B cell (primary cell): ENCODE results near the gene CAMK2A. TPM values are rescaled to one million over a fixed set of nuclear protein-coding genes. Genes with fewer than 3 reads are reported as not detected.

ENCODE experiments used
- ATAC-seq: fragments of 200-7000 bp; cut with Tn5 transposase; one replicate; pipeline ENCODE4 v1.10.0; 2021; ENCODE audit warnings: low read depth, mild to moderate bottlenecking, moderate number of reproducible peaks, moderate library complexity
- CTCF ChIA-PET: fragments of 350-600 bp; sonication (Branson Sonifier 250); formaldehyde crosslinking; loops from one replicate; lab custom pipeline; 2021; ENCODE audit warnings: antibody characterized with exemption, inconsistent platforms; lab: Charles Lee
- POLR2A ChIA-PET: fragments of 350-600 bp; sonication (Branson Sonifier 250); formaldehyde crosslinking; loops from one replicate; lab custom pipeline; 2021; ENCODE audit warnings: antibody characterized with exemption; lab: Charles Lee
- DNase-seq: peaks from one replicate; pipeline ENCODE4 v3.0.0; 2013
- H2AFZ ChIP-seq: 2 replicates; pipeline ENCODE4 v1.6.1; 2012; ENCODE audit warnings: mild to moderate bottlenecking, low read depth, low read length; ENCODE audit not compliant: insufficient read depth, poor library complexity, severe bottlenecking
- H3K27ac ChIP-seq, 2 donors: 1 replicate in 1 of 2; 2 replicates in 1 of 2; pipeline ENCODE4 v1.5.1; 2012 to 2013; ENCODE audit warnings: low read length in 2 of 2, mild to moderate bottlenecking in 2 of 2, moderate library complexity in 1 of 2
- H3K27me3 ChIP-seq, 4 experiments: fragments of 200-600 bp in 1 of 4; sonication (generic) in 1 of 4; replicated peaks in 1 of 4; 1 replicate in 2 of 4; 2 replicates in 2 of 4; pipeline versions ENCODE4 v1.6.1 to v1.7.0; 2013 to 2016; ENCODE audit warnings: low read length in 3 of 4, mild to moderate bottlenecking in 2 of 4, mixed read lengths in 1 of 4, moderate library complexity in 1 of 4; ENCODE audit not compliant: insufficient read depth in 4 of 4, control insufficient read depth in 3 of 4; ENCODE audit errors: control extremely low read depth in 1 of 4
- H3K36me3 ChIP-seq, 2 experiments: replicated peaks in 1 of 2; 1 replicate in 1 of 2; 2 replicates in 1 of 2; pipeline versions ENCODE4 v1.6.1 to v1.7.1; 2013; ENCODE audit warnings: low read length in 1 of 2; ENCODE audit not compliant: insufficient read depth in 2 of 2, control insufficient read depth in 1 of 2; ENCODE audit errors: control extremely low read depth in 1 of 2, extremely low read depth in 1 of 2
- H3K4me1 ChIP-seq, 2 donors: fragments of 200-600 bp in 1 of 2; sonication (generic) in 1 of 2; 1 replicate in 1 of 2; 2 replicates in 1 of 2; pipeline versions ENCODE4 v1.5.1 to v1.6.1; 2013 to 2017; ENCODE audit warnings: low read length in 2 of 2; ENCODE audit not compliant: control insufficient read depth in 2 of 2, insufficient read depth in 2 of 2
- H3K4me2 ChIP-seq: replicated peaks from 2 replicates; pipeline ENCODE3; 2012; ENCODE audit warnings: mild to moderate bottlenecking, low read depth, low read length; ENCODE audit not compliant: poor library complexity, severe bottlenecking
- H3K4me3 ChIP-seq, 5 experiments: fragments of 200-600 bp in 1 of 5; sonication (generic) in 1 of 5; 1 replicate in 3 of 5; 2 replicates in 2 of 5; pipeline versions ENCODE4 v1.5.1 to v1.7.0; 2011 to 2016; ENCODE audit warnings: low read length in 4 of 5, mild to moderate bottlenecking in 4 of 5, low read depth in 2 of 5, control low read depth in 1 of 5, moderate library complexity in 1 of 5; ENCODE audit not compliant: insufficient read depth in 1 of 5; ENCODE audit errors: control extremely low read depth in 1 of 5, extremely low read depth in 1 of 5
- H3K79me2 ChIP-seq: fragments of 200-600 bp; sonication (generic); one replicate; pipeline ENCODE4 v1.6.0; 2016; ENCODE audit warnings: low read length; ENCODE audit not compliant: control insufficient read depth, insufficient read depth
- H3K9ac ChIP-seq: fragments of 200-600 bp; sonication (generic); 2 replicates; pipeline ENCODE4 v1.6.1; 2017; ENCODE audit warnings: mild to moderate bottlenecking, low read length, moderate library complexity
- H3K9me3 ChIP-seq, 3 donors: one replicate each; pipeline versions ENCODE4 v1.6.1 to v1.7.1; 2013; ENCODE audit warnings: low read length in 2 of 3; ENCODE audit not compliant: control insufficient read depth in 2 of 3, insufficient read depth in 1 of 3; ENCODE audit errors: control extremely low read depth in 1 of 3
- H4K20me1 ChIP-seq: 2 replicates; pipeline ENCODE4 v1.6.0; 2012; ENCODE audit warnings: mild to moderate bottlenecking, low read length; ENCODE audit not compliant: insufficient read depth, control insufficient read depth, poor library complexity, severe bottlenecking
- H3K27ac Mint-ChIP-seq: one replicate; pipeline ENCODE4 v1.8.0; 2021; ENCODE audit warnings: mixed read lengths
- H3K27me3 Mint-ChIP-seq: one replicate; pipeline ENCODE4 v1.8.0; 2021; ENCODE audit warnings: mixed read lengths
- H3K4me1 Mint-ChIP-seq: one replicate; pipeline ENCODE4 v1.8.0; 2021; ENCODE audit warnings: mixed read lengths
- H3K4me3 Mint-ChIP-seq: one replicate; pipeline ENCODE4 v1.8.0; 2021; ENCODE audit warnings: mixed read lengths
- H3K9me3 Mint-ChIP-seq: one replicate; pipeline ENCODE4 v1.8.0; 2022; ENCODE audit warnings: mixed read lengths; ENCODE audit not compliant: insufficient read depth
- EZH2 ChIP-seq: IDR thresholded peaks from 2 replicates; pipeline ENCODE4 v1.6.1; 2012; ENCODE audit warnings: borderline replicate concordance, low read depth, mild to moderate bottlenecking, moderate library complexity, low read length; ENCODE audit not compliant: insufficient read depth, poor library complexity, severe bottlenecking
- WGBS: methylation state at CpG from one replicate; pipeline ENCODE4 v1.1.5; 2013; ENCODE audit warnings: missing lambda C conversion rate; ENCODE audit not compliant: insufficient coverage; 5-methylcytosine and 5-hydroxymethylcytosine counted together
- intact Hi-C: fragments of 100-400 bp; cut with micrococcal nuclease; formaldehyde crosslinking; loops from one replicate; pipeline ENCODE4 v1.10.0; 2022
- polyA plus RNA-seq: library from polyadenylated mRNA; depleted of rRNA; stranded (reverse); fragments of >200 nt; gene quantifications from 2 replicates; pipeline ENCODE4 v1.2.3, GENCODE V29; 2012
- total RNA-seq, 2 donors: library from RNA; stranded (reverse); fragments of 120-200 nt in 1 of 2; gene quantifications; 1 replicate in 1 of 2; 2 replicates in 1 of 2; pipeline versions ENCODE4 v1.2.3 to v1.2.4, GENCODE V29; 2013 to 2022
- TF ChIP-seq, protein P1 (sequence below): fragments of 200-600 bp; IDR thresholded peaks from one replicate; pipeline ENCODE4 v1.8.0; 2022; ENCODE audit warnings: antibody characterized with exemption, mild to moderate bottlenecking

CAMK2A gene
- total and polyA plus RNA-seq, 2 donors (not counting 1 experiment from before 2014, with no cell fraction given), result not detected

- no peak overlapping the region for H3K27ac Mint-ChIP-seq
- H3K27ac ChIP-seq, result no peak overlapping the region
- H3K4me1 Mint-ChIP-seq, result no peaks in the 10 kb centered on the region
Measured at GRCh38 chr5:150224483-150225027, 65.0 kb downstream of the CAMK2A start.

GRCh38 chr5:150223474-150223873, 66.1 kb downstream of the CAMK2A start:
- Histone ChIP-seq H3K79me2 (no peaks in the 10 kb centered on the region), H3K27me3 (peaks cover 0 to 4% (median 1%) of the 10 kb centered on the region in 4 experiments), H2AFZ (no peak overlapping the region), H3K4me3 (no peak overlapping the region), H3K4me1 (no peaks in the 10 kb centered on the region), H4K20me1 (no peaks in the 10 kb centered on the region), H3K9ac (no peak overlapping the region), H3K4me2 (no peak overlapping the region), H3K27ac (no peak overlapping the region), H3K9me3 (no peaks in the 10 kb centered on the region), H3K36me3 (no peaks in the 10 kb centered on the region)
- intact Hi-C loops, result no loop called here
- Mint-ChIP-seq H3K27ac (no peak overlapping the region), H3K27me3 (no peaks in the 10 kb centered on the region), H3K4me3 (no peak overlapping the region), H3K9me3 (no peaks in the 10 kb centered on the region), H3K4me1 (no peaks in the 10 kb centered on the region)
- CTCF ChIA-PET, result no interaction called here
- ATAC-seq (no peak), DNase-seq (no peak)
- POLR2A ChIA-PET, result no interaction called here
- WGBS, result 100% methylated on average over 5 of the region's 7 CpGs
- no peak for TF ChIP-seq EZH2
- TF ChIP-seq, protein P1, sequence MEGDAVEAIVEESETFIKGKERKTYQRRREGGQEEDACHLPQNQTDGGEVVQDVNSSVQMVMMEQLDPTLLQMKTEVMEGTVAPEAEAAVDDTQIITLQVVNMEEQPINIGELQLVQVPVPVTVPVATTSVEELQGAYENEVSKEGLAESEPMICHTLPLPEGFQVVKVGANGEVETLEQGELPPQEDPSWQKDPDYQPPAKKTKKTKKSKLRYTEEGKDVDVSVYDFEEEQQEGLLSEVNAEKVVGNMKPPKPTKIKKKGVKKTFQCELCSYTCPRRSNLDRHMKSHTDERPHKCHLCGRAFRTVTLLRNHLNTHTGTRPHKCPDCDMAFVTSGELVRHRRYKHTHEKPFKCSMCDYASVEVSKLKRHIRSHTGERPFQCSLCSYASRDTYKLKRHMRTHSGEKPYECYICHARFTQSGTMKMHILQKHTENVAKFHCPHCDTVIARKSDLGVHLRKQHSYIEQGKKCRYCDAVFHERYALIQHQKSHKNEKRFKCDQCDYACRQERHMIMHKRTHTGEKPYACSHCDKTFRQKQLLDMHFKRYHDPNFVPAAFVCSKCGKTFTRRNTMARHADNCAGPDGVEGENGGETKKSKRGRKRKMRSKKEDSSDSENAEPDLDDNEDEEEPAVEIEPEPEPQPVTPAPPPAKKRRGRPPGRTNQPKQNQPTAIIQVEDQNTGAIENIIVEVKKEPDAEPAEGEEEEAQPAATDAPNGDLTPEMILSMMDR, result no peak

More at GRCh38 chr5:150224483-150225027, 65.0 kb downstream of the CAMK2A start:
- H3K27me3 Mint-ChIP-seq, result no peaks in the 10 kb centered on the region
- no peak for ATAC-seq
- no peak overlapping the region for H3K4me3 Mint-ChIP-seq
- TF ChIP-seq, protein P1, result no peak
- TF ChIP-seq EZH2, result no peak
- no peaks in the 10 kb centered on the region for H3K9me3 Mint-ChIP-seq
- Histone ChIP-seq H3K36me3 (no peaks in the 10 kb centered on the region), H3K79me2 (no peaks in the 10 kb centered on the region), H3K9ac (no peak overlapping the region), H2AFZ (no peak overlapping the region), H3K4me3 (no peak overlapping the region), H3K27me3 (no peaks in the 10 kb centered on the region), H4K20me1 (no peaks in the 10 kb centered on the region), H3K4me2 (no peak overlapping the region), H3K4me1 (no peaks in the 10 kb centered on the region), H3K9me3 (no peaks in the 10 kb centered on the region)
- intact Hi-C loops, result no loop called here
- DNase-seq, result no peak
- WGBS, result 73% methylated on average over 5 of the region's 8 CpGs
- ChIA-PET POLR2A (no interaction called here), CTCF (no interaction called here)
